ENCODE measurements around the gene TMOD2.

GRCh38 chr15:51840692-51841091, 89.3 kb downstream of the TMOD2 start:
- TF ChIP-seq, protein P1, sequence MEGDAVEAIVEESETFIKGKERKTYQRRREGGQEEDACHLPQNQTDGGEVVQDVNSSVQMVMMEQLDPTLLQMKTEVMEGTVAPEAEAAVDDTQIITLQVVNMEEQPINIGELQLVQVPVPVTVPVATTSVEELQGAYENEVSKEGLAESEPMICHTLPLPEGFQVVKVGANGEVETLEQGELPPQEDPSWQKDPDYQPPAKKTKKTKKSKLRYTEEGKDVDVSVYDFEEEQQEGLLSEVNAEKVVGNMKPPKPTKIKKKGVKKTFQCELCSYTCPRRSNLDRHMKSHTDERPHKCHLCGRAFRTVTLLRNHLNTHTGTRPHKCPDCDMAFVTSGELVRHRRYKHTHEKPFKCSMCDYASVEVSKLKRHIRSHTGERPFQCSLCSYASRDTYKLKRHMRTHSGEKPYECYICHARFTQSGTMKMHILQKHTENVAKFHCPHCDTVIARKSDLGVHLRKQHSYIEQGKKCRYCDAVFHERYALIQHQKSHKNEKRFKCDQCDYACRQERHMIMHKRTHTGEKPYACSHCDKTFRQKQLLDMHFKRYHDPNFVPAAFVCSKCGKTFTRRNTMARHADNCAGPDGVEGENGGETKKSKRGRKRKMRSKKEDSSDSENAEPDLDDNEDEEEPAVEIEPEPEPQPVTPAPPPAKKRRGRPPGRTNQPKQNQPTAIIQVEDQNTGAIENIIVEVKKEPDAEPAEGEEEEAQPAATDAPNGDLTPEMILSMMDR (IDR thresholded peaks at IDR 0.05; ENCODE audit: low read depth, low read length) = no peak
- TF ChIP-seq MYC (IDR thresholded peaks at IDR 0.05; ENCODE audit: low read depth, low read length) = no peak
- TF ChIP-seq, protein P2, sequence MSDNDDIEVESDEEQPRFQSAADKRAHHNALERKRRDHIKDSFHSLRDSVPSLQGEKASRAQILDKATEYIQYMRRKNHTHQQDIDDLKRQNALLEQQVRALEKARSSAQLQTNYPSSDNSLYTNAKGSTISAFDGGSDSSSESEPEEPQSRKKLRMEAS (IDR thresholded peaks at IDR 0.05; ENCODE audit: low read depth, low read length) = no peak
